Activated CD8-positive, alpha-beta memory T cell treated with anti-CD3 and anti-CD28 coated beads for 24 hours (primary cell): ENCODE results near the gene EXPH5.
"Not testable (repeated sequence)": the region's sequence is repeated elsewhere in the genome, so short reads cannot be mapped to it uniquely, and the experiment has no call there.

Experiments used
- DNase-seq: peaks from one replicate; pipeline ENCODE4 v3.0.0-alpha.2; 2020

Gene EXPH5

GRCh38 chr11:108602818-108603217, 9.2 kb upstream of the EXPH5 start:
- DNase-seq: not testable (repeated sequence)

GRCh38 chr11:108601150-108601549, 7.6 kb upstream of the EXPH5 start:
- DNase-seq: no peak

- no peak for DNase-seq
These were observed 6.4 kb upstream of the EXPH5 start for GRCh38 chr11:108599978-108600377.

- DNase-seq: no peak
These were observed 4.3 kb upstream of the EXPH5 start for GRCh38 chr11:108597736-108598355.

- no peak for DNase-seq
These were observed 3.1 kb upstream of the EXPH5 start for GRCh38 chr11:108596701-108597100.

- no peak for DNase-seq
These were observed 411 bp upstream of the EXPH5 start for GRCh38 chr11:108593923-108594434.

- DNase-seq: no peak
These were observed 866 bp downstream of the EXPH5 start for GRCh38 chr11:108592591-108593213.

- no peak for DNase-seq
These were observed 1.7 kb downstream of the EXPH5 start for GRCh38 chr11:108591893-108592292.

GRCh38 chr11:108589136-108589535, 4.4 kb downstream of the EXPH5 start:
- no peak for DNase-seq

GRCh38 chr11:108588287-108588686, 5.3 kb downstream of the EXPH5 start:
- no peak for DNase-seq

- DNase-seq: no peak
These were observed 6.5 kb downstream of the EXPH5 start for GRCh38 chr11:108587109-108587508.

- DNase-seq: no peak
These were observed 7.0 kb downstream of the EXPH5 start for GRCh38 chr11:108586600-108586999.

- not testable (repeated sequence) for DNase-seq
These were observed 7.4 kb downstream of the EXPH5 start for GRCh38 chr11:108586185-108586584.

- DNase-seq: no peak
These were observed 8.6 kb downstream of the EXPH5 start for GRCh38 chr11:108584973-108585372.

- no peak for DNase-seq
These were observed 12.9 kb downstream of the EXPH5 start for GRCh38 chr11:108580645-108581044.

- no peak for DNase-seq
These were observed 13.5 kb downstream of the EXPH5 start for GRCh38 chr11:108580043-108580442.

- DNase-seq: no peak
These were observed 17.0 kb downstream of the EXPH5 start for GRCh38 chr11:108576523-108576922.

GRCh38 chr11:108574675-108575074, 18.9 kb downstream of the EXPH5 start:
- no peak for DNase-seq

- no peak for DNase-seq
These were observed 22.6 kb downstream of the EXPH5 start for GRCh38 chr11:108571001-108571400.

GRCh38 chr11:108569896-108570295, 23.7 kb downstream of the EXPH5 start:
- DNase-seq: no peak

GRCh38 chr11:108568195-108568858, 25.2 kb downstream of the EXPH5 start:
- DNase-seq: no peak

- DNase-seq: no peak
These were observed 27.9 kb downstream of the EXPH5 start for GRCh38 chr11:108565653-108566052.

GRCh38 chr11:108562746-108563581, 30.6 kb downstream of the EXPH5 start:
- DNase-seq: no peak
